Measurements from ENCODE around the gene BCCIP. TPM values are rescaled to one million over a fixed set of nuclear protein-coding genes. Genes with fewer than 3 reads are reported as not detected.

BCCIP gene
- total RNA-seq, 1 donor from 2014 or later = 50.9 TPM

DNA sequence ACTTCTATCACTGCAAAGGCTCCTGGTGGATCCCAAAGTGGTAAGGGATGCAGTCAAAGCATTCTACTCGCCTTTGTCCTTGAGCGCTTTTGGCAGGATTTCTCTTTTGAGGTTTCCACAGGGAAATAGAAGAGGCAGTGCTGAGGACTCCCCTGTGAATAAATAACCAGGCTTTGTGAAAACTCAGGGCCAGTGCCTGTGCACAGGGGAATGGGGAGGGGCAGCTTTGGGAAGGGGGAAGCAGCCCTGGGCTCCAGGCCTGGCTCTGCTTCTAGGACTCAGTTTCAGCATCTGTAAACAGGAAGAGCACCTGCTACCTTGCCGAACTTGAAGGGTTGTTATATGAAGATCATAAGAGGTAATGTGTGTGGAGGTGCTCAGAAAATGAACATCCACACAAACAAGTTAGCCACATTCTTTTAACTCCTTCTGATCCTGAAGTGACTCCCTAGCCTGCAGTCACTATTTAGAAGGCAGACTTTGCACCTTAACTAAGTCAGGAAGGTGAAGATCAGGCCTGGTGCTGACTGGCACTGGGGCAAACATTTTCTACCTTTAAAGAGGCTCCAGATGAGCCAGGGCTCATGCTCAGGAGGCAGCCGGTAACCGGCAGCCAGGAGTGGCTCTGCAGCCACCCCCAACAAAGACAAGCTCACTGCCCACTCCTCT is 25.2 kb upstream of the BCCIP start:
- Mint-ChIP-seq H3K4me3 (ENCODE audit: unreplicated experiment) (no peak overlapping the region), H3K27ac (ENCODE audit: unreplicated experiment) (no peak overlapping the region), H3K4me1 (ENCODE audit: low read depth, unreplicated experiment) (peaks cover 11% of the 10 kb centered on the region), H3K36me3 (ENCODE audit: unreplicated experiment) (peaks cover 11% of the 10 kb centered on the region), H3K9me3 (ENCODE audit: unreplicated experiment) (no peaks in the 10 kb centered on the region), H3K27me3 (ENCODE audit: unreplicated experiment) (no peaks in the 10 kb centered on the region)
- TF ChIP-seq, protein P1, sequence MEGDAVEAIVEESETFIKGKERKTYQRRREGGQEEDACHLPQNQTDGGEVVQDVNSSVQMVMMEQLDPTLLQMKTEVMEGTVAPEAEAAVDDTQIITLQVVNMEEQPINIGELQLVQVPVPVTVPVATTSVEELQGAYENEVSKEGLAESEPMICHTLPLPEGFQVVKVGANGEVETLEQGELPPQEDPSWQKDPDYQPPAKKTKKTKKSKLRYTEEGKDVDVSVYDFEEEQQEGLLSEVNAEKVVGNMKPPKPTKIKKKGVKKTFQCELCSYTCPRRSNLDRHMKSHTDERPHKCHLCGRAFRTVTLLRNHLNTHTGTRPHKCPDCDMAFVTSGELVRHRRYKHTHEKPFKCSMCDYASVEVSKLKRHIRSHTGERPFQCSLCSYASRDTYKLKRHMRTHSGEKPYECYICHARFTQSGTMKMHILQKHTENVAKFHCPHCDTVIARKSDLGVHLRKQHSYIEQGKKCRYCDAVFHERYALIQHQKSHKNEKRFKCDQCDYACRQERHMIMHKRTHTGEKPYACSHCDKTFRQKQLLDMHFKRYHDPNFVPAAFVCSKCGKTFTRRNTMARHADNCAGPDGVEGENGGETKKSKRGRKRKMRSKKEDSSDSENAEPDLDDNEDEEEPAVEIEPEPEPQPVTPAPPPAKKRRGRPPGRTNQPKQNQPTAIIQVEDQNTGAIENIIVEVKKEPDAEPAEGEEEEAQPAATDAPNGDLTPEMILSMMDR (IDR thresholded peaks at IDR 0.05; ENCODE audit: partially characterized antibody, unreplicated experiment) = no peak
- no peak for DNase-seq

- Mint-ChIP-seq H3K27ac (ENCODE audit: unreplicated experiment) (no peak overlapping the region), H3K27me3 (ENCODE audit: unreplicated experiment) (no peaks in the 10 kb centered on the region), H3K9me3 (ENCODE audit: unreplicated experiment) (no peaks in the 10 kb centered on the region), H3K4me1 (ENCODE audit: low read depth, unreplicated experiment) (peaks cover 11% of the 10 kb centered on the region), H3K4me3 (ENCODE audit: unreplicated experiment) (no peak overlapping the region), H3K36me3 (ENCODE audit: unreplicated experiment) (peaks cover 11% of the 10 kb centered on the region)
- TF ChIP-seq, protein P1 (IDR thresholded peaks at IDR 0.05; ENCODE audit: partially characterized antibody, unreplicated experiment) = no peak
- DNase-seq = no peak
Measured at GRCh38 chr10:125799451-125800182, 23.7 kb upstream of the BCCIP start.

DNA sequence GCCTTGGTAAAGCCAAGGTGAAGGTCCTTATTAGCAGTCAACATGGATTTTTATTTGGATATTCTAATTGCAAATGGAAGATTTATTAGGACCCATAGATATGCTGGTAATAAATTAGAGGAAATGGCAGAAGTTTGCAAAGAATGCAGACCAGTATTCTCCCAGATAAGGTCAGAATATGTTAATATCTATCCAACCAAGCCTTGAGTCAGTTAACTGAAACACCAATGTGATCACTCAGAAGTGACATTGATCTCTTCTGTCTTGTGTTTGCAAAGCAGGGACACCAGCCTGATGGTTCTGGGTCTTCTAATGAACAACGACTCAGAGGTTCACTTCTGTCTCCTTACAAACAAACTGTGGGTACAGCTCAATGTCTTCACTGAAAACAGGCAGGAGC is 21.8 kb upstream of the BCCIP start:
- Mint-ChIP-seq H3K9me3 (ENCODE audit: unreplicated experiment) (no peaks in the 10 kb centered on the region), H3K4me1 (ENCODE audit: low read depth, unreplicated experiment) (peaks cover 11% of the 10 kb centered on the region), H3K27ac (ENCODE audit: unreplicated experiment) (no peak overlapping the region), H3K4me3 (ENCODE audit: unreplicated experiment) (no peak overlapping the region), H3K36me3 (ENCODE audit: unreplicated experiment) (peaks cover 11% of the 10 kb centered on the region), H3K27me3 (ENCODE audit: unreplicated experiment) (peaks cover 1% of the 10 kb centered on the region)
- DNase-seq = no peak
- TF ChIP-seq, protein P1 (IDR thresholded peaks at IDR 0.05; ENCODE audit: partially characterized antibody, unreplicated experiment) = no peak

GRCh38 chr10:125802131-125802530 is 21.2 kb upstream of the BCCIP start:
- DNase-seq = no peak
- H3K4me1 Mint-ChIP-seq (ENCODE audit: low read depth, unreplicated experiment) = peaks cover 8% of the 10 kb centered on the region
- no peak overlapping the region for H3K4me3 Mint-ChIP-seq (ENCODE audit: unreplicated experiment)
- TF ChIP-seq, protein P1 (IDR thresholded peaks at IDR 0.05; ENCODE audit: partially characterized antibody, unreplicated experiment) = no peak
- H3K27ac Mint-ChIP-seq (ENCODE audit: unreplicated experiment) = no peak overlapping the region
- H3K27me3 Mint-ChIP-seq (ENCODE audit: unreplicated experiment) = peaks cover 1% of the 10 kb centered on the region
- peaks cover 11% of the 10 kb centered on the region for H3K36me3 Mint-ChIP-seq (ENCODE audit: unreplicated experiment)
- no peaks in the 10 kb centered on the region for H3K9me3 Mint-ChIP-seq (ENCODE audit: unreplicated experiment)

DNA sequence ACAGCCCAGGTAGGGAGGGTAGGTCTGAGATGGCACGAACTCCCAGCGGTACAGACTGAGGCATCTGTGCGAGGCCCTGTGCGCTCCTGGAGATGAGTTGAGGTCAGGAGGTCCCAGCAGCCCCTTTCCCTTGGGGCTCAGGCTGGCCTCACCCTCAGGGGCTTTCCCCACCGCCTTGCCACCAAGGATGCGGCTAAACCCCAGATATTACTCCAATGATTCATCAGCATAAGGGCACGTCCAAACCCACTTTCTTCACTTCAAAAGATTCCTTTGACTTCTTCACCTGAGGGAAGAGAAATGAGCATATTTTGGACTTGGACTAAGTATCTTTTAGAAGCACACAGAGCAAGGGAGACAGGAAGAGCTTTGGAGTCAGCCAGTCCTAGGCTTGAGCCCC is 20.6 kb upstream of the BCCIP start:
- no peaks in the 10 kb centered on the region for H3K9me3 Mint-ChIP-seq (ENCODE audit: unreplicated experiment)
- TF ChIP-seq, protein P1 (IDR thresholded peaks at IDR 0.05; ENCODE audit: partially characterized antibody, unreplicated experiment) = no peak
- DNase-seq = no peak
- peaks cover 11% of the 10 kb centered on the region for H3K36me3 Mint-ChIP-seq (ENCODE audit: unreplicated experiment)
- H3K27me3 Mint-ChIP-seq (ENCODE audit: unreplicated experiment) = peaks cover 1% of the 10 kb centered on the region
- H3K4me3 Mint-ChIP-seq (ENCODE audit: unreplicated experiment) = no peak overlapping the region
- H3K4me1 Mint-ChIP-seq (ENCODE audit: low read depth, unreplicated experiment) = peaks cover 5% of the 10 kb centered on the region
- H3K27ac Mint-ChIP-seq (ENCODE audit: unreplicated experiment) = no peak overlapping the region
